Uterus (tissue), 2 donors: ENCODE measurements around the gene CHST10.

Experiments
- POLR2A ChIP-seq, 2 donors: fragments of 450-650 bp; IDR thresholded peaks; one replicate each; pipeline ENCODE4 v1.6.1; 2016; ENCODE audit warnings: antibody characterized with exemption in 2 of 2, mild to moderate bottlenecking in 1 of 2, moderate library complexity in 1 of 2
- TF ChIP-seq, protein P1 (sequence below), 4 experiments: fragments of 200-600 bp in 2 of 4; fragments of 450-650 bp in 2 of 4; sonication (generic) in 2 of 4; IDR thresholded peaks; one replicate each; pipeline ENCODE4 v1.5.1; 2016 to 2019; ENCODE audit warnings: antibody characterized with exemption in 4 of 4, mild to moderate bottlenecking in 2 of 4, moderate library complexity in 1 of 4

DNA sequence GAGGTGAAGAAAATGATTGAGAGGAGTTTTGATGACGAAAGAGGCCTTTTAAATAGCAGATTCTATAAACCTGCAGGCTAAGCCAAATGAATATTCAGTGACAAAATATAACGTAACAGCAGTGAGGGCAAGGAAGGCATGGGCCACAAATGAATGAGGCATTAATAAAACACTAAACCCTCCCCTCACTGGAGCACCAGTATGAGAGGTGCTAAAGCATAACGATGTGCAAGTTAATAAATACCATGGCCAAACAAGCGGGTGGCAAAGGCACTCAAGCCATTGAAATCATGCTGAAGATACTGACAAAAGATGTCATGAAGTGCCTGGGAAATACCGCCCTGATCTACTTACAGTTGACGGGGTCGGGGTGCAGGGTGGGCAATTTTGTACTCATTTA lies 64.9 kb downstream of the CHST10 start:
- TF ChIP-seq, protein P1, sequence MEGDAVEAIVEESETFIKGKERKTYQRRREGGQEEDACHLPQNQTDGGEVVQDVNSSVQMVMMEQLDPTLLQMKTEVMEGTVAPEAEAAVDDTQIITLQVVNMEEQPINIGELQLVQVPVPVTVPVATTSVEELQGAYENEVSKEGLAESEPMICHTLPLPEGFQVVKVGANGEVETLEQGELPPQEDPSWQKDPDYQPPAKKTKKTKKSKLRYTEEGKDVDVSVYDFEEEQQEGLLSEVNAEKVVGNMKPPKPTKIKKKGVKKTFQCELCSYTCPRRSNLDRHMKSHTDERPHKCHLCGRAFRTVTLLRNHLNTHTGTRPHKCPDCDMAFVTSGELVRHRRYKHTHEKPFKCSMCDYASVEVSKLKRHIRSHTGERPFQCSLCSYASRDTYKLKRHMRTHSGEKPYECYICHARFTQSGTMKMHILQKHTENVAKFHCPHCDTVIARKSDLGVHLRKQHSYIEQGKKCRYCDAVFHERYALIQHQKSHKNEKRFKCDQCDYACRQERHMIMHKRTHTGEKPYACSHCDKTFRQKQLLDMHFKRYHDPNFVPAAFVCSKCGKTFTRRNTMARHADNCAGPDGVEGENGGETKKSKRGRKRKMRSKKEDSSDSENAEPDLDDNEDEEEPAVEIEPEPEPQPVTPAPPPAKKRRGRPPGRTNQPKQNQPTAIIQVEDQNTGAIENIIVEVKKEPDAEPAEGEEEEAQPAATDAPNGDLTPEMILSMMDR (IDR thresholded peaks at IDR 0.05), result no peak
- no peak for TF ChIP-seq POLR2A (IDR thresholded peaks at IDR 0.05)
